SH-SY5Y (cell line): ENCODE data around the gene DYRK3.

Experiments
- GATA2 ChIP-seq: IDR thresholded peaks from 2 replicates; pipeline ENCODE4 v1.6.1; 2011; ENCODE audit warnings: mild to moderate bottlenecking, low read depth, low read length
- GATA3 ChIP-seq: IDR thresholded peaks from 2 replicates; pipeline ENCODE4 v1.6.1; 2011; ENCODE audit warnings: low read depth, mild to moderate bottlenecking, low read length, moderate library complexity

DNA sequence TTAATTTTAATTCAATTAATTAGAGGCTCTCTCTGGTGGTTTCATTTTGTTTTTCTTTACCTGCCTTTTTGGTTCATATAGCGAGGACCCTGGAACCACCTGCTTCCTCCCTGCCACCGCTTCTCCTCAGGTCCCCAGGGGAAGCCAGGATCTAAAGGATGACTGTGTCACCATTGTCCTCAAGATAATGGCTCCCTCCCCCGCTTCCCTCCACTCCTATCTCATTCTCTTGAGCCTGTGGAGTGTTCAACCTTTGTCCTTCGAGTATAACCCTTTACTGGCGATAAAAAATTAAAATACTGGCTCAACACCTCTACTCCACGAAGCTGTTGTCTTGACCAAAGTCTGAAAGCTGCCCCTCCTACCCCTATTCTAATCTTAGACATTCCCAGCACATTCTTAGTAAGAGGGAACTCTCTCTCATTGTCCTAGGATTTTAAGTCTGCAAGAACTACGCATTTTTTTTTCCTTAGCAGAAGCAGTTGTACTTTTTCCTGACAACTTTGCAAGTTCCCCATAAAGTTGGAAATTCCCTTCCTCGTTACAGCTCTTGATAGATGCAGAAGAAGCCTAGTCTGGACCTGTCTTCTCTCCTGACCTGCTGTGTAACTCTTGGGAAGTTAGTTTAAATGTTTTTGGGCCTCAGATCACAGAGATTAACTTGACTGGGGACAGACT, 36.8 kb downstream of the DYRK3 start:
- TF ChIP-seq GATA2 = no peak
- TF ChIP-seq GATA3 = no peak
